Small intestine (tissue), 4 donors: ENCODE results near the gene BMP8A. TPM values are rescaled to one million over a fixed set of nuclear protein-coding genes. Genes with fewer than 3 reads are reported as not detected.

Source experiments
- polyA plus RNA-seq, 4 donors: library from polyadenylated mRNA; stranded (reverse) in 3 of 4; unstranded in 1 of 4; fragments of 200-250 nt in 3 of 4; fragments of 120-200 nt in 1 of 4; gene quantifications; one replicate each; pipeline versions ENCODE4 v1.2.1 to v1.2.3, GENCODE V29; 2013
- donor health status: healthy with polysubstance abuse.
- donor health status: Bipolar disorder and iron deficiency.
- donor health status: healthy.

Gene BMP8A
- polyA plus RNA-seq, 4 donors, result 0.37 to 0.66 (median 0.45) TPM; not detected in 1

Other genes starting within 250 kb of the BMP8A start
- gene PABPC4, start 85.2 kb downstream of the BMP8A start, polyA plus RNA-seq, result 100 to 1,000 TPM in 2 of 4 donors, 10 to 100 TPM in 2; 67.5 to 129 (median 104) TPM
- 1 to 10 TPM in 3 of 4 donors, not detected in 1; 1.1 to 4.7 (median 3.4) TPM for gene HEYL, start 148.0 kb downstream of the BMP8A start, polyA plus RNA-seq
- under 1 TPM in 2 of 4 donors, not detected in 2; 0.12 to 0.16 TPM for gene NT5C1A, start 180.5 kb downstream of the BMP8A start, polyA plus RNA-seq
- gene HPCAL4, start 199.8 kb downstream of the BMP8A start, polyA plus RNA-seq, result under 1 TPM; 0.10 to 0.27 (median 0.22) TPM
- 10 to 100 TPM; 39.7 to 72.5 (median 55.6) TPM for gene PPIE, start 247.2 kb downstream of the BMP8A start, polyA plus RNA-seq